Stimulated activated CD8-positive, alpha-beta memory T cell treated with anti-CD3 and anti-CD28 coated beads, Interleukin-4, amount 100 ng/mL, for 48 hours (primary cell): ENCODE results near the gene SVIL.
"Not testable (repeated sequence)": the region's sequence is repeated elsewhere in the genome, so short reads cannot be mapped to it uniquely, and the experiment has no call there.

Experiments
- DNase-seq: peaks from one replicate; pipeline ENCODE4 v3.0.0-alpha.2; 2020

Gene SVIL

GRCh38 chr10:29443745-29444523 is 190.8 kb downstream of the SVIL start:
- no peak for DNase-seq

DNA sequence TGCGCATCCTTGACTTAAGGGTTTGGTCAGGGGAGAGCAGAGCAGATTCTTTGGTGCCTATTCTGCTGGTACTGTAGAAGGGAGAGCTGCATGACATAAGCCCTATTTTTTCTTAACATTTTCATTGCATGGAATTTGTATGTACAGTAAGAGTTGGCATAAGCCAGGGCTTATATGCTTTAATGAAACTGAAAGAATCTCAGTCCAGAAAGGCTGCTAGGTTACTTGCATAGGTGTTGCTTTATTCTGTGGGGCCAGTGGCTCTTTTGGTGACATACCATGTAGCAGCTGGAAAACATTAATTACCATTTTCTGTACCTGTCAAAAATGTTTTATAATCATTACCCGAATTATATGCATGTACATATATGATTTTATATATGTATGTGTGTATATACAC is 193.8 kb downstream of the SVIL start:
- no peak for DNase-seq

- DNase-seq = not testable (repeated sequence)
Measured at GRCh38 chr10:29439005-29439404, 195.8 kb downstream of the SVIL start.

DNA sequence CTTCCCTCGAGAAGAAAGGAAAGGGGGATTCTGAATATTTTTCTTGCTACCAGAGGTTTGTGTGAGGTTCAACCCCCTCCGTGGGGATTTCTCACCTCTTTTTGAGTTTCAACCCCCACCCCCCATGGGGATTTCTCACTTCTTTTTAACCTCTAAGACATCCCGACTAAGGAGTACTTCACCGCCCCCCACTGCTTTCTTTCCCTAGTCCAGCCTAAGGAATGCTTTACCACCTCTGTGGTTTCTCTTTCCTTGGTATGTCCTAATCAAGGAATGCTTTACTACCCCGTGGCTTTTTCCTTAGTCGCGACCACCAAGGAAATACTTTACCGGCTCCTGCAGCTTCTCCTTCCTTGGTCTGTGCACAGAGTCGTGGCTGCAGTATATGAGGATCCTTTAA is 196.5 kb downstream of the SVIL start:
- no peak for DNase-seq

DNA sequence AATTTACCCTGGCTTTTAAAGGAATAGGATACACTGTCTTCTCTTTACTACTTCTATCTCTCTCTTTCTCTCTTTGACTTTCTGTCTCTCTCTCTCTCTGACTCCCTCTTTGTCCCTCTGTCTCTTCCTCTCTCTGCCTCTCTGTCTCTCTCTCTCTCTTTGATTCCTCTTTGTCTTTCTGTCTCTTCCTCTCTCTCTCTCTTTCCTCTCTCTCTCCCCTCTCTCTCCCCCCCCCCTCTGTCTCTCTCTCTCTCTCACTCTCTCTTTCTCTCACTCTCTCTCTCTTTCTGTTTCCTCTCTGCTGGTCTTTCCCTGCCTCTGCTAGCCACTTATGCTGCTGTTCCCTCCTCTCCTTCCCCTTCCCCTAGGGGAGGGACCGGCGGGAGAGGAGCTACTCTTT is 196.9 kb downstream of the SVIL start:
- DNase-seq = no peak

GRCh38 chr10:29435809-29436501 is 198.8 kb downstream of the SVIL start:
- DNase-seq = no peak

DNA sequence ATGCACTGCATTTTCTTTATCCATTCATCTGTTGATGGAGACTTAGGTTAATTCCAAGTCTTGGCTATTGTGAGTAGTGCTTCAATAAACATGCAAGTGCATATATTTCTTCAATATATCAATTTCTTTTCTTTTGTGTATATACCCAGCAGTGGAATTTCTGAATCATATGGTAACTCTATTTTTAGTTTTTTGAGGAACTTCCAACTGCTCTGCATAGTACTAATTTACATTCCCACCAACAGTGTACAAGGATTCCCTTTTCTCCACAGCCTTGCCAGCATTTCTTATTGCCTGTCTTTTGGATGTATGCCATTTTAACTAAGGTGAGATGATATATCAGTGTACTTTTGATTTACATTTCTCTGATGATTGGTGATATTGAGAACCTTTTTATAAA is 200.7 kb downstream of the SVIL start:
- no peak for DNase-seq

GRCh38 chr10:29431711-29432110 is 203.1 kb downstream of the SVIL start:
- no peak for DNase-seq

DNA sequence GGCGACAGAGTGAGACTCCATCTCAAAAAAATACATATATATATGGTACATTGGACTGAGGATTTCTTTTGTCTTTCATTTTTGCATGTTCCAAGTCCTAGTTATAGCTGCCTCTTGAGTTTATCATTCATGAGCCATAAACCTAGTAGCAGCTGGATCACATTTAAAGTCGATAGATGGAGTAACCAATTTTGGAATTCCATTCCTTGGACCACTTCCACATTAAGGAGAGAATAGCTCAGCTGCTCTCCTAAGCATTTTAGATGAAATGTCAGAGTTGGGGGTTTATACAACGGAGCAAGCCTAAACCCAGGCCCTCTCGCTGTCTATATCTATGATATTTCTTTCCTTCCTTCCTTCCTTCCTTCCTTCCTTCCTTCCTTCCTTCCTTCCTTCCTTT is 204.7 kb downstream of the SVIL start:
- DNase-seq = no peak

DNA sequence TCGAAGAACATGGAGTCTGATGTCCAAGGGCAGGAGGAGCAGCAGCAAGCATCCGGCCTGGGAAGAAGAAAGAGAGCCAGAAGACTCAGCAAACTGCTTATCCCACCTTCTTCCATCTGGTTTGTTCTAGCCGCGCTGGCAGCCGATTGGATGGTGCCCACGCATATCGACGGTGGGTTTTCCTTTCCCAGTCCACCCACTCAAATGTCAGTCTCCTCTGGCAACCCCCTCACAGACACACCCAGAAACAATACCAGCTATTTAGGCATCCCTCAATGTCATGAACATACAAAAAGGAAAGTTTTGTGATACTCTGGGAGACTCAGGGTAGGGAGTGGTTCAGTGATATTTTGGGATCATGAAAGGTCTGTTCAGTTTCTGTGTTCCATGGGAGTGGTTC is 206.3 kb downstream of the SVIL start:
- DNase-seq = no peak

- no peak for DNase-seq
Measured at GRCh38 chr10:29427667-29428066, 207.1 kb downstream of the SVIL start.

DNA sequence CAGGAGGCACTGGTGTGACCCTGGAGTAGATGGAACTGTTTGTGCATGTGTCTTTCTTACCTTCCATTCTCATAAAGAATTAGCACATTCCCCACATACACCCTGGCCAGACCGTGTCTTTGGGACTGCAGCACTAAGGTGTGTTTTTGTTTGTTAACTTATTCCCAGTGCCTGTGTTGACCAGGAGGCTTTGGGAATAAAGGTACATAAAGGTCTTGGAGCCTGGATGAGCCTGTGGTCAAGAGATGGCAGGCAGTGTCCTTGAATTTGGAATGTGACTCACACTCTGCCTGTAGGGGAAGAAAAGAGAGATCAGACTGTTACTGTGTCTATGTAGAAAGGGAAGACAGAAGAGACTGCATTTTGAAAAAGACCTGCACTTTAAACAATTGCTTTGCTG is 208.4 kb downstream of the SVIL start:
- no peak for DNase-seq

DNA sequence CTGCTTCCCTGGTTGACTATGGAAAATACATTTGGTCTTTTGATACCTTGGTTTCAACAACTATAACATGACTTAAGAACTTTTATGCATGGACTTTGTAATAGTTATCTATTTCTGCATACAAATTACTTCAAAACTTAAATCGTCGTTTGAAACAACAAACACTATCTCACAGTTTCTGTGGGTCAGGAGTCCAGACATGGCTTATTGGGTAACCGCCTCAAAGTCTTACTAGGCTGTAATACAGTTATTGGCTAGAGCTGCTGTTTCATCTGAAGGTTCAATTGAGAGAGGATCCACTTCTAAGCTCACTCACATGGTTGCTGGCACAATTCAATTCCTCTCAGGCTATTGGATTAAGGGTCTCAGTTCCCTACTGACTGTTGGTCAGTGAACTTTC is 210.8 kb downstream of the SVIL start:
- no peak for DNase-seq

GRCh38 chr10:29420744-29421143 is 214.0 kb downstream of the SVIL start:
- no peak for DNase-seq

GRCh38 chr10:29417324-29417723 is 217.4 kb downstream of the SVIL start:
- DNase-seq = no peak

GRCh38 chr10:29415876-29416275 is 218.9 kb downstream of the SVIL start:
- no peak for DNase-seq

DNA sequence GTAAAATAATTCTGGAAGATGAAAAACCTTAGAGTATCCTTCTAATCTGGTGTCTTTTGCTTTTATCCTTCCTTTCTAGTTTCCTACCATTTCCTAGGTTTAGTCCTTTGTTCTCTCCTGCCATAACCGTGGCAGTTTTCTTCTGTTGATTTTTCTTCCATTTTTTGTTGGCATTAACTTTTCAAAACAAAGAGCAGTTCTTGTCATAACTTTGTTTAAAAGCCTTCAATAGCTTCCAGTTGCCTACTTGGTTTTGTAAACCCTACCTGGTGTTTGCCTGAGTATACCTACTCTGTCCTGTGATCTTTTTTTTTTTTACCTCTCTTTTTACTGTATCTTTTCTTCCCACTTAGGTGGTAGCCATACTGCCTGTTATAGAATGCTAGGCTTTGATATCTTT is 220.3 kb downstream of the SVIL start:
- no peak for DNase-seq

GRCh38 chr10:29412485-29412884 is 222.3 kb downstream of the SVIL start:
- DNase-seq = no peak

- DNase-seq = no peak
Measured at GRCh38 chr10:29411666-29412315, 223.0 kb downstream of the SVIL start.

DNA sequence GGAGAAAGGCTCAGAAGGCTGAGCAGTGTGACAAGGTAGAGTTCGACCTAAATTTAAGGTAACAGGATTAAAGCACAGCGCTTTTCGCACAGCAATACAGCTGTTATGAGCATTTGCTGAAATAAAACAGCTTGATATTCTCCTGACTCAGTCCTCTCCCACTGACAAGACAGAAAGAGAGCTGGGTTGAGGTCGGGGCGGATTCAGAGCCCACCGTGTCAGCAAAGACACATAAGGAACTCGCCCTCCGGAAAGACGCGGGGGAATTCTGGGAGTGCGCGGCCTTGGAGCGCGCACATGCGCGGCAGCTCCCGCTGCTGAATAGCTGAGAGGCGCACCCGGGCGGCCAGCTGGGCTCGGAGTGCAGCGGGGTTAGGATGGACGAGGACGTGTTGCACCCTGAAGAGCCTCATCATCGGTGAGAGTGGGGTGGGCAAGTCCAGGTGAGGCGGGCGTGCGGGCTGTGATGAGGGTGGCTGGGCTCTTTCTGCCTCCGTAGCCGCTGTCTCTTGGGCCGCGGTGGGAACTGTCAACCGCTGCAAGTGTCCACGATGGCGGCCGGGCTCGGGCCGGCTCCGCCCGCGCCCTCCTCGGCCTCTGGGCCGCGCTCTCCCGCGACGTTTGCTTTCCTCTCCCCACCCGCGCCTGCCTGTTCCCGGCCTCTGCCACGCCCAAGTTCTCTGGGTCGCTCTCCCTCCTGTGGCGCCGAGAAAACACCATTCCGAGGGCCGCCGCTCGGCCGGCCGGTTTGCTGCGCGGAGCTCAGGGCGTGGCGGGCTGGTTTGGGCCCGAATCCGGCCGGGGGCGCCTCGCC is 225.3 kb downstream of the SVIL start:
- DNase-seq = peak; percentile 66

GRCh38 chr10:29408847-29409240 is 225.9 kb downstream of the SVIL start:
- no peak for DNase-seq
